ENCODE data around the gene DCTN2. TPM values are rescaled to one million over a fixed set of nuclear protein-coding genes. Genes with fewer than 3 reads are reported as not detected.
A peak's percentile ranks its signal among the peaks of the same experiment; 100 is the strongest.
"Not testable (repeated sequence)": the region's sequence is repeated elsewhere in the genome, so short reads cannot be mapped to it uniquely, and the experiment has no call there.

The DCTN2 gene
- total RNA-seq, 1 donor from 2014 or later = 103 TPM

- no peaks in the 10 kb centered on the region for H3K27me3 Mint-ChIP-seq (ENCODE audit: low read depth)
- no peaks in the 10 kb centered on the region for H3K9me3 Mint-ChIP-seq
- H3K4me1 Mint-ChIP-seq = peaks cover 2% of the 10 kb centered on the region
- no peak overlapping the region for H3K4me3 Mint-ChIP-seq
- peaks cover 52% of the 10 kb centered on the region for H3K36me3 Mint-ChIP-seq
- no peak for DNase-seq (ENCODE audit: low spot score in 2 of 2, unreplicated experiment in 2 of 2)
- TF ChIP-seq, protein P1, sequence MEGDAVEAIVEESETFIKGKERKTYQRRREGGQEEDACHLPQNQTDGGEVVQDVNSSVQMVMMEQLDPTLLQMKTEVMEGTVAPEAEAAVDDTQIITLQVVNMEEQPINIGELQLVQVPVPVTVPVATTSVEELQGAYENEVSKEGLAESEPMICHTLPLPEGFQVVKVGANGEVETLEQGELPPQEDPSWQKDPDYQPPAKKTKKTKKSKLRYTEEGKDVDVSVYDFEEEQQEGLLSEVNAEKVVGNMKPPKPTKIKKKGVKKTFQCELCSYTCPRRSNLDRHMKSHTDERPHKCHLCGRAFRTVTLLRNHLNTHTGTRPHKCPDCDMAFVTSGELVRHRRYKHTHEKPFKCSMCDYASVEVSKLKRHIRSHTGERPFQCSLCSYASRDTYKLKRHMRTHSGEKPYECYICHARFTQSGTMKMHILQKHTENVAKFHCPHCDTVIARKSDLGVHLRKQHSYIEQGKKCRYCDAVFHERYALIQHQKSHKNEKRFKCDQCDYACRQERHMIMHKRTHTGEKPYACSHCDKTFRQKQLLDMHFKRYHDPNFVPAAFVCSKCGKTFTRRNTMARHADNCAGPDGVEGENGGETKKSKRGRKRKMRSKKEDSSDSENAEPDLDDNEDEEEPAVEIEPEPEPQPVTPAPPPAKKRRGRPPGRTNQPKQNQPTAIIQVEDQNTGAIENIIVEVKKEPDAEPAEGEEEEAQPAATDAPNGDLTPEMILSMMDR (IDR thresholded peaks at IDR 0.05; ENCODE audit: unreplicated experiment) = no peak
- peak overlapping the region; percentile 24 for H3K27ac Mint-ChIP-seq
Observed at GRCh38 chr12:57512665-57513064, 34.3 kb downstream of the DCTN2 start.

GRCh38 chr12:57511588-57512325 is 35.2 kb downstream of the DCTN2 start:
- Mint-ChIP-seq H3K36me3 (peaks cover 44% of the 10 kb centered on the region), H3K4me3 (no peak overlapping the region), H3K27me3 (ENCODE audit: low read depth) (no peaks in the 10 kb centered on the region), H3K9me3 (no peaks in the 10 kb centered on the region), H3K27ac (no peak overlapping the region), H3K4me1 (no peaks in the 10 kb centered on the region)
- TF ChIP-seq, protein P1 (IDR thresholded peaks at IDR 0.05; ENCODE audit: unreplicated experiment) = no peak
- no peak for DNase-seq (ENCODE audit: low spot score in 2 of 2, unreplicated experiment in 2 of 2)

DNA sequence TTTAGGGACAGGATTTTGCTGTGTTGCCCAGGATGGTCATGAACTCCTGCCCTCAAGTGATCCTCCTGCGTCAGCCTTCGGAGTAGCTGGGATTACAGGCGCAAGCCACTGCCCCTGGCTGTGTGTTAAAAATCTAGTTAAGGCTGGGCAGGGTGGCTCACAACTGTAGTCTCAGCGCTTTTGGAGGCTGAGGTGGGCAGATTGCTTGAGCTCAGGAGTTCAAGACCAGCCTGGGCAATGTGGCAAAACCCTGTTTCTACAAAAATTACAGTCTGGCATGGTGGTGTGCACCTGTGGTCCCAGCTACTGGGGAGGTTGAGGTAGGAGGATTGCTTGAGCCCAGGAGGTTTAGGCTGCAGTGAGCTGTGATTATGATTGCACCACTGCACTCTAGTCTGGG is 35.8 kb downstream of the DCTN2 start:
- Mint-ChIP-seq H3K4me3 (no peak overlapping the region), H3K27me3 (ENCODE audit: low read depth) (no peaks in the 10 kb centered on the region), H3K9me3 (no peaks in the 10 kb centered on the region), H3K27ac (no peak overlapping the region), H3K36me3 (peaks cover 46% of the 10 kb centered on the region), H3K4me1 (no peaks in the 10 kb centered on the region)
- DNase-seq (ENCODE audit: low spot score in 2 of 2, unreplicated experiment in 2 of 2) = no peak
- TF ChIP-seq, protein P1 (IDR thresholded peaks at IDR 0.05; ENCODE audit: unreplicated experiment) = no peak

GRCh38 chr12:57507796-57508195 is 39.2 kb downstream of the DCTN2 start:
- not testable (repeated sequence) for H3K27me3 Mint-ChIP-seq (ENCODE audit: low read depth); H3K9me3 Mint-ChIP-seq; H3K4me1 Mint-ChIP-seq; H3K4me3 Mint-ChIP-seq; DNase-seq (ENCODE audit: low spot score in 2 of 2, unreplicated experiment in 2 of 2); H3K27ac Mint-ChIP-seq
- peaks cover 46% of the 10 kb centered on the region for H3K36me3 Mint-ChIP-seq

- H3K27me3 Mint-ChIP-seq (ENCODE audit: low read depth) = not testable (repeated sequence)
Observed at GRCh38 chr12:57506541-57506940, 40.5 kb downstream of the DCTN2 start.

GRCh38 chr12:57502311-57502969 is 44.6 kb downstream of the DCTN2 start:
- not testable (repeated sequence) for H3K9me3 Mint-ChIP-seq; H3K27ac Mint-ChIP-seq; H3K4me1 Mint-ChIP-seq; DNase-seq (ENCODE audit: low spot score in 2 of 2, unreplicated experiment in 2 of 2); H3K4me3 Mint-ChIP-seq; H3K27me3 Mint-ChIP-seq (ENCODE audit: low read depth)
- H3K36me3 Mint-ChIP-seq = peaks cover 60% of the 10 kb centered on the region

More at GRCh38 chr12:57506541-57506940, 40.5 kb downstream of the DCTN2 start:
- H3K27ac Mint-ChIP-seq; DNase-seq (ENCODE audit: low spot score in 2 of 2, unreplicated experiment in 2 of 2); H3K4me1 Mint-ChIP-seq; H3K4me3 Mint-ChIP-seq; H3K9me3 Mint-ChIP-seq: not testable (repeated sequence)
- H3K36me3 Mint-ChIP-seq = peaks cover 44% of the 10 kb centered on the region

DNA sequence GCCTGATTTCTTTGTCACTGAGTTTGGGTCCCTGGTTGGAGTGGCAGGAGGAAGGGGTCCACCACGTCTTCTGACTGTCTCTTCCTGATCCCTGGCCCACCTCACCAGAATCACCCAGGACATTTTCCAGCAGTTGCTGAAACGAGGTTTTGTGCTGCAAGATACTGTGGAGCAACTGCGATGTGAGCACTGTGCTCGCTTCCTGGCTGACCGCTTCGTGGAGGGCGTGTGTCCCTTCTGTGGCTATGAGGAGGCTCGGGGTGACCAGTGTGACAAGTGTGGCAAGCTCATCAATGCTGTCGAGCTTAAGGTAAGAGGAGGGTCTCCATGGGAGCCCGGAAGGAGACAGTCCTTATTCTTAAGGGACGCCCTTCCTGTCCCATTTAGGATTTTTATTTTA is 46.8 kb downstream of the DCTN2 start:
- Mint-ChIP-seq H3K27me3 (ENCODE audit: low read depth) (no peaks in the 10 kb centered on the region), H3K9me3 (peaks cover 4% of the 10 kb centered on the region), H3K27ac (no peak overlapping the region), H3K36me3 (peaks cover 57% of the 10 kb centered on the region), H3K4me3 (no peak overlapping the region), H3K4me1 (no peaks in the 10 kb centered on the region)
- TF ChIP-seq, protein P1 (IDR thresholded peaks at IDR 0.05; ENCODE audit: unreplicated experiment) = no peak
- DNase-seq (ENCODE audit: low spot score in 2 of 2, unreplicated experiment in 2 of 2) = no peak

All from mesothelial cell of epicardium (in vitro differentiated cells).